ENCODE data around the gene DTHD1. TPM values are rescaled to one million over a fixed set of nuclear protein-coding genes. Genes with fewer than 3 reads are reported as not detected.

DTHD1 gene
- total and polyA plus RNA-seq, 2 donors (not counting 1 experiment from before 2014, with no cell fraction given): not detected

GRCh38 chr4:36274158-36274557 is 7.3 kb upstream of the DTHD1 start:
- H3K27ac ChIP-seq (ENCODE audit: insufficient read depth, low read length): no peak overlapping the region
- H2AFZ ChIP-seq (ENCODE audit: low read length): no peak overlapping the region
- no peak overlapping the region for H3K9ac ChIP-seq (ENCODE audit: insufficient read depth, low read length)
- no peak for TF ChIP-seq EZH2 (IDR thresholded peaks at IDR 0.05; ENCODE audit: low read length, missing control alignments)
- TF ChIP-seq CTCF (conservative IDR thresholded peaks at IDR 0.05 in 1 of 2, IDR thresholded peaks at IDR 0.05 in 1 of 2; ENCODE audit: low read depth in 1 of 2, low read length in 2 of 2): no peak
- peak in 1 of 2 donors; percentile 39 for DNase-seq (ENCODE audit: low read depth in 2 of 2)
- H3K27me3 ChIP-seq (ENCODE audit: control insufficient read depth, insufficient read depth, low read length): no peaks in the 10 kb centered on the region
- H3K4me3 ChIP-seq (replicated peaks in 1 of 4; ENCODE audit: control extremely low read depth in 1 of 4, insufficient read depth in 1 of 4, low read depth in 3 of 4, low read length in 4 of 4): no peak overlapping the region
- no peaks in the 10 kb centered on the region for H3K9me3 ChIP-seq (ENCODE audit: control insufficient read depth, insufficient read depth, low read depth, low read length)
- H4K20me1 ChIP-seq (ENCODE audit: control insufficient read depth, extremely low read depth, insufficient read depth, low read length): no peaks in the 10 kb centered on the region
- H3K4me2 ChIP-seq (ENCODE audit: extremely low read depth, insufficient read depth, low read length): no peak overlapping the region
- no peaks in the 10 kb centered on the region for H3K79me2 ChIP-seq (ENCODE audit: control insufficient read depth, insufficient read depth, low read length)
- no peaks in the 10 kb centered on the region for H3K4me1 ChIP-seq (ENCODE audit: control insufficient read depth, extremely low read depth, insufficient read depth, low read length)
- H3K36me3 ChIP-seq (ENCODE audit: control insufficient read depth, insufficient read depth, low read length): no peaks in the 10 kb centered on the region

GRCh38 chr4:36277533-36277932 is 3.9 kb upstream of the DTHD1 start:
- no peak overlapping the region for H3K27ac ChIP-seq (ENCODE audit: insufficient read depth, low read length)
- H3K79me2 ChIP-seq (ENCODE audit: control insufficient read depth, insufficient read depth, low read length): no peaks in the 10 kb centered on the region
- no peaks in the 10 kb centered on the region for H3K4me1 ChIP-seq (ENCODE audit: control insufficient read depth, extremely low read depth, insufficient read depth, low read length)
- no peak for DNase-seq (ENCODE audit: low read depth in 2 of 2)
- no peak overlapping the region for H2AFZ ChIP-seq (ENCODE audit: low read length)
- H3K9me3 ChIP-seq (ENCODE audit: control insufficient read depth, insufficient read depth, low read depth, low read length): no peaks in the 10 kb centered on the region
- no peaks in the 10 kb centered on the region for H3K27me3 ChIP-seq (ENCODE audit: control insufficient read depth, insufficient read depth, low read length)
- no peak overlapping the region for H3K9ac ChIP-seq (ENCODE audit: insufficient read depth, low read length)
- TF ChIP-seq EZH2 (IDR thresholded peaks at IDR 0.05; ENCODE audit: low read length, missing control alignments): no peak
- TF ChIP-seq CTCF (conservative IDR thresholded peaks at IDR 0.05 in 1 of 2, IDR thresholded peaks at IDR 0.05 in 1 of 2; ENCODE audit: low read depth in 1 of 2, low read length in 2 of 2): no peak
- H3K4me2 ChIP-seq (ENCODE audit: extremely low read depth, insufficient read depth, low read length): no peak overlapping the region
- H4K20me1 ChIP-seq (ENCODE audit: control insufficient read depth, extremely low read depth, insufficient read depth, low read length): no peaks in the 10 kb centered on the region
- no peak overlapping the region for H3K4me3 ChIP-seq (replicated peaks in 1 of 4; ENCODE audit: control extremely low read depth in 1 of 4, insufficient read depth in 1 of 4, low read depth in 3 of 4, low read length in 4 of 4)
- no peaks in the 10 kb centered on the region for H3K36me3 ChIP-seq (ENCODE audit: control insufficient read depth, insufficient read depth, low read length)

DNA sequence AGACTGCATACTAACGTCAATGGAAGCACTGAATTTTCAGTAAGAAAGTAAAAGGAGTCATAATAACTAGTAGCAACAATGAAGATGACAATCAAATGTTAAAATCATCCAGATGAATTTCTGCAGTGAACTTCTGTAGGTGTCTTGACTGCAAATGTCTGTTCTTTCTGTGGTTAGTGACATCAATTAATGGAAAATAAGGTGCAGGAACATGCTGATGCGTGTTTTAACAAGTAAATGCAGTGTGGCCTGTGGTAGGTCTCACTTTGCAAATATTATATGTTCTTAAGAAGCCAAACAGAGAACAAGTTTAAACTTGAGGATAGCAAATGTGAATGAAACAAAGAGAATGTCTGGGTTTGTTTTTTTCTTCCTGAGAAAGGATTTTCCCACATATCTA is 2.6 kb upstream of the DTHD1 start:
- H3K27ac ChIP-seq (ENCODE audit: insufficient read depth, low read length): no peak overlapping the region
- DNase-seq (ENCODE audit: low read depth in 2 of 2): no peak
- H3K9me3 ChIP-seq (ENCODE audit: control insufficient read depth, insufficient read depth, low read depth, low read length): no peaks in the 10 kb centered on the region
- H3K4me3 ChIP-seq (replicated peaks in 1 of 4; ENCODE audit: control extremely low read depth in 1 of 4, insufficient read depth in 1 of 4, low read depth in 3 of 4, low read length in 4 of 4): no peak overlapping the region
- H2AFZ ChIP-seq (ENCODE audit: low read length): no peak overlapping the region
- no peak overlapping the region for H3K4me2 ChIP-seq (ENCODE audit: extremely low read depth, insufficient read depth, low read length)
- H3K9ac ChIP-seq (ENCODE audit: insufficient read depth, low read length): no peak overlapping the region
- no peaks in the 10 kb centered on the region for H3K4me1 ChIP-seq (ENCODE audit: control insufficient read depth, extremely low read depth, insufficient read depth, low read length)
- no peaks in the 10 kb centered on the region for H4K20me1 ChIP-seq (ENCODE audit: control insufficient read depth, extremely low read depth, insufficient read depth, low read length)
- TF ChIP-seq EZH2 (IDR thresholded peaks at IDR 0.05; ENCODE audit: low read length, missing control alignments) (no peak), CTCF (conservative IDR thresholded peaks at IDR 0.05 in 1 of 2, IDR thresholded peaks at IDR 0.05 in 1 of 2; ENCODE audit: low read depth in 1 of 2, low read length in 2 of 2) (no peak)
- no peaks in the 10 kb centered on the region for H3K36me3 ChIP-seq (ENCODE audit: control insufficient read depth, insufficient read depth, low read length)
- H3K79me2 ChIP-seq (ENCODE audit: control insufficient read depth, insufficient read depth, low read length): no peaks in the 10 kb centered on the region
- no peaks in the 10 kb centered on the region for H3K27me3 ChIP-seq (ENCODE audit: control insufficient read depth, insufficient read depth, low read length)

Data from fibroblast of lung (primary cell).